Measurements from ENCODE around the gene TP53INP2. TPM values are rescaled to one million over a fixed set of nuclear protein-coding genes. Genes with fewer than 3 reads are reported as not detected.

TP53INP2 gene
- total RNA-seq, 1 donor from 2014 or later, result 4.3 TPM

GRCh38 chr20:34750484-34750883 is 46.3 kb downstream of the TP53INP2 start:
- no peak overlapping the region for H3K4me3 ChIP-seq (ENCODE audit: low read depth, low read length)
- no peak for TF ChIP-seq CTCF (conservative IDR thresholded peaks at IDR 0.05; ENCODE audit: low read depth, low read length)
- no peak for DNase-seq (ENCODE audit: low read depth)

- no peak for DNase-seq (ENCODE audit: low read depth)
- H3K4me3 ChIP-seq (ENCODE audit: low read depth, low read length), result no peak overlapping the region
- no peak for TF ChIP-seq CTCF (conservative IDR thresholded peaks at IDR 0.05; ENCODE audit: low read depth, low read length)
Measured at GRCh38 chr20:34751453-34751852, 47.3 kb downstream of the TP53INP2 start.

GRCh38 chr20:34753706-34754461 is 49.7 kb downstream of the TP53INP2 start:
- TF ChIP-seq CTCF (conservative IDR thresholded peaks at IDR 0.05; ENCODE audit: low read depth, low read length), result peak; percentile 31
- H3K4me3 ChIP-seq (ENCODE audit: low read depth, low read length), result no peak overlapping the region
- DNase-seq (ENCODE audit: low read depth), result no peak

- no peak for DNase-seq (ENCODE audit: low read depth)
- H3K4me3 ChIP-seq (ENCODE audit: low read depth, low read length), result no peak overlapping the region
- TF ChIP-seq CTCF (conservative IDR thresholded peaks at IDR 0.05; ENCODE audit: low read depth, low read length), result no peak
Measured at GRCh38 chr20:34754611-34755010, 50.5 kb downstream of the TP53INP2 start.

GRCh38 chr20:34755367-34755766 is 51.2 kb downstream of the TP53INP2 start:
- no peak for TF ChIP-seq CTCF (conservative IDR thresholded peaks at IDR 0.05; ENCODE audit: low read depth, low read length)
- no peak for DNase-seq (ENCODE audit: low read depth)
- H3K4me3 ChIP-seq (ENCODE audit: low read depth, low read length), result no peak overlapping the region

- H3K4me3 ChIP-seq (ENCODE audit: low read depth, low read length), result no peak overlapping the region
- no peak for TF ChIP-seq CTCF (conservative IDR thresholded peaks at IDR 0.05; ENCODE audit: low read depth, low read length)
- no peak for DNase-seq (ENCODE audit: low read depth)
Measured at GRCh38 chr20:34762031-34762555, 57.9 kb downstream of the TP53INP2 start.

Other genes starting within 250 kb of the TP53INP2 start
- 165 and 193 TPM in 2 replicates for gene DYNLRB1, start 187.9 kb upstream of the TP53INP2 start, total RNA-seq
- 21.6 and 28.3 TPM in 2 replicates for gene MAP1LC3A, start 145.6 kb upstream of the TP53INP2 start, total RNA-seq
- gene PIGU, start 27.3 kb upstream of the TP53INP2 start, total RNA-seq, result 29.4 and 30.2 TPM in 2 replicates
- 10.6 and 15.5 TPM in 2 replicates for gene NCOA6, start 121.3 kb downstream of the TP53INP2 start, total RNA-seq
- gene GGT7, start 168.5 kb downstream of the TP53INP2 start, total RNA-seq, result 2.9 and 9.2 TPM in 2 replicates
- gene ACSS2, start 172.3 kb downstream of the TP53INP2 start, total RNA-seq, result 24.3 and 28.1 TPM in 2 replicates